CD4-positive, CD25-positive, alpha-beta regulatory T cell (primary cell): ENCODE results near the gene DUSP23. TPM values are rescaled to one million over a fixed set of nuclear protein-coding genes. Genes with fewer than 3 reads are reported as not detected.

ENCODE experiments used
- ATAC-seq, 2 donors: fragments of 150-1000 bp; cut with Tn5 transposase; one replicate each; pipeline ENCODE4 v1.10.0; 2021; ENCODE audit warnings: low read depth in 2 of 2, moderate number of reproducible peaks in 2 of 2, moderate library complexity in 1 of 2
- DNase-seq, 3 donors: peaks; one replicate each; pipeline versions ENCODE4 v3.0.0 to v3.0.0-alpha.2; 2012 to 2022; ENCODE audit warnings: mixed read lengths in 1 of 3
- H3K27ac ChIP-seq: one replicate; pipeline ENCODE4 v1.7.0; 2013; ENCODE audit warnings: mild to moderate bottlenecking, low read length; ENCODE audit not compliant: insufficient read depth, poor library complexity, severe bottlenecking
- H3K27me3 ChIP-seq: one replicate; pipeline ENCODE4 v1.7.0; 2013; ENCODE audit warnings: low read length; ENCODE audit not compliant: control insufficient read depth, insufficient read depth
- H3K36me3 ChIP-seq: one replicate; pipeline ENCODE4 v1.7.0; 2013; ENCODE audit warnings: mild to moderate bottlenecking, low read length, moderate library complexity; ENCODE audit not compliant: control insufficient read depth, insufficient read depth
- H3K4me1 ChIP-seq: 2 replicates; pipeline ENCODE4 v1.7.0; 2013; ENCODE audit warnings: mild to moderate bottlenecking, low read length; ENCODE audit not compliant: insufficient read depth, control insufficient read depth, poor library complexity, severe bottlenecking
- H3K4me3 ChIP-seq: one replicate; pipeline ENCODE4 v1.7.0; 2013; ENCODE audit warnings: low read depth, mild to moderate bottlenecking, low read length, moderate library complexity
- H3K9me3 ChIP-seq, 2 experiments: 1 replicate in 1 of 2; 2 replicates in 1 of 2; pipeline ENCODE4 v1.7.0; 2013; ENCODE audit warnings: low read length in 2 of 2, mild to moderate bottlenecking in 1 of 2, moderate library complexity in 1 of 2; ENCODE audit not compliant: control insufficient read depth in 2 of 2
- H3K27ac Mint-ChIP-seq, 3 donors: one replicate each; pipeline ENCODE4 v1.8.0; 2020 to 2022; ENCODE audit warnings: mild to moderate bottlenecking in 3 of 3, mixed read lengths in 3 of 3, moderate library complexity in 2 of 3
- H3K27me3 Mint-ChIP-seq: one replicate; pipeline ENCODE4 v1.8.0; 2022; ENCODE audit warnings: mild to moderate bottlenecking, mixed read lengths
- H3K36me3 Mint-ChIP-seq: one replicate; pipeline ENCODE4 v1.8.0; 2020; ENCODE audit warnings: mixed read lengths
- H3K4me1 Mint-ChIP-seq, 4 donors: one replicate each; pipeline ENCODE4 v1.8.0; 2020 to 2022; ENCODE audit warnings: mixed read lengths in 4 of 4, mild to moderate bottlenecking in 1 of 4
- H3K4me3 Mint-ChIP-seq, 4 donors: one replicate each; pipeline ENCODE4 v1.8.0; 2020 to 2022; ENCODE audit warnings: mild to moderate bottlenecking in 4 of 4, mixed read lengths in 4 of 4, moderate library complexity in 3 of 4
- H3K9me3 Mint-ChIP-seq, 7 donors: one replicate each; pipeline ENCODE4 v1.8.0; 2020 to 2022; ENCODE audit warnings: mixed read lengths in 7 of 7, mild to moderate bottlenecking in 3 of 7, moderate library complexity in 2 of 7
- polyA plus RNA-seq, 4 donors: library from polyadenylated mRNA; unstranded; fragments of 300-500 nt; fragmentation: Illumina TruSeq; gene quantifications; one replicate each; pipeline ENCODE4 v1.2.3, GENCODE V29; 2021
- total RNA-seq: library from RNA; stranded (reverse); gene quantifications from one replicate; pipeline ENCODE4 v1.2.3, GENCODE V29; 2022

The DUSP23 gene
- total and polyA plus RNA-seq, 5 donors from 2014 or later, result 11.1 to 52.0 (median 46.3) TPM

GRCh38 chr1:159786966-159787365 lies 6.2 kb downstream of the DUSP23 start:
- no peak overlapping the region for H3K4me3 ChIP-seq
- H3K27me3 ChIP-seq, result no peaks in the 10 kb centered on the region
- H3K27me3 Mint-ChIP-seq, result peaks cover 12% of the 10 kb centered on the region
- H3K4me1 Mint-ChIP-seq, result peaks cover 0 to 9% (median 0%) of the 10 kb centered on the region in 4 donors
- H3K36me3 ChIP-seq, result no peaks in the 10 kb centered on the region
- no peak overlapping the region for H3K27ac Mint-ChIP-seq
- no peak for DNase-seq
- no peak overlapping the region for H3K27ac ChIP-seq
- H3K36me3 Mint-ChIP-seq, result no peaks in the 10 kb centered on the region
- no peaks in the 10 kb centered on the region for H3K4me1 ChIP-seq
- no peak for ATAC-seq
- H3K9me3 Mint-ChIP-seq, result no peaks in the 10 kb centered on the region
- H3K9me3 ChIP-seq, result no peaks in the 10 kb centered on the region
- H3K4me3 Mint-ChIP-seq, result no peak overlapping the region

GRCh38 chr1:159790237-159790917 lies 9.6 kb downstream of the DUSP23 start:
- H3K36me3 ChIP-seq, result no peaks in the 10 kb centered on the region
- no peak overlapping the region for H3K4me3 ChIP-seq
- no peaks in the 10 kb centered on the region for H3K4me1 ChIP-seq
- no peak overlapping the region for H3K27ac ChIP-seq
- no peaks in the 10 kb centered on the region for H3K4me1 Mint-ChIP-seq
- no peak overlapping the region for H3K4me3 Mint-ChIP-seq
- peaks cover 12% of the 10 kb centered on the region for H3K27me3 Mint-ChIP-seq
- H3K36me3 Mint-ChIP-seq, result no peaks in the 10 kb centered on the region
- no peaks in the 10 kb centered on the region for H3K9me3 Mint-ChIP-seq
- H3K9me3 ChIP-seq, result no peaks in the 10 kb centered on the region
- DNase-seq, result peak in 2 of 3 donors; percentile 15 to 24
- no peak overlapping the region for H3K27ac Mint-ChIP-seq
- no peak for ATAC-seq
- peaks cover 8% of the 10 kb centered on the region for H3K27me3 ChIP-seq

- Mint-ChIP-seq H3K27me3 (peaks cover 12% of the 10 kb centered on the region), H3K9me3 (no peaks in the 10 kb centered on the region), H3K36me3 (no peaks in the 10 kb centered on the region), H3K27ac (no peak overlapping the region), H3K4me3 (no peak overlapping the region), H3K4me1 (no peaks in the 10 kb centered on the region)
- Histone ChIP-seq H3K4me1 (no peaks in the 10 kb centered on the region), H3K36me3 (no peaks in the 10 kb centered on the region), H3K27me3 (peaks cover 14% of the 10 kb centered on the region), H3K4me3 (no peak overlapping the region), H3K27ac (no peak overlapping the region), H3K9me3 (no peaks in the 10 kb centered on the region)
- DNase-seq (no peak), ATAC-seq (no peak)
Observed at GRCh38 chr1:159791031-159791430, 10.3 kb downstream of the DUSP23 start.

GRCh38 chr1:159791461-159791860 lies 10.7 kb downstream of the DUSP23 start:
- H3K36me3 Mint-ChIP-seq, result no peaks in the 10 kb centered on the region

GRCh38 chr1:159795534-159795933 lies 14.8 kb downstream of the DUSP23 start:
- H3K27me3 Mint-ChIP-seq, result peaks cover 22% of the 10 kb centered on the region

More at GRCh38 chr1:159791461-159791860, 10.7 kb downstream of the DUSP23 start:
- no peaks in the 10 kb centered on the region for H3K9me3 Mint-ChIP-seq
- DNase-seq (no peak), ATAC-seq (no peak)
- no peaks in the 10 kb centered on the region for H3K9me3 ChIP-seq
- H3K27ac ChIP-seq, result no peak overlapping the region
- no peaks in the 10 kb centered on the region for H3K36me3 ChIP-seq
- H3K27ac Mint-ChIP-seq, result no peak overlapping the region
- no peaks in the 10 kb centered on the region for H3K4me1 Mint-ChIP-seq
- H3K27me3 Mint-ChIP-seq, result peaks cover 17% of the 10 kb centered on the region
- H3K4me3 ChIP-seq, result no peak overlapping the region
- H3K27me3 ChIP-seq, result peaks cover 14% of the 10 kb centered on the region
- H3K4me1 ChIP-seq, result no peaks in the 10 kb centered on the region
- H3K4me3 Mint-ChIP-seq, result no peak overlapping the region

GRCh38 chr1:159798893-159799292 lies 18.1 kb downstream of the DUSP23 start:
- Histone ChIP-seq H3K27ac (no peak overlapping the region), H3K4me3 (no peak overlapping the region), H3K36me3 (no peaks in the 10 kb centered on the region), H3K4me1 (no peaks in the 10 kb centered on the region), H3K9me3 (no peaks in the 10 kb centered on the region), H3K27me3 (peaks cover 35% of the 10 kb centered on the region)
- Mint-ChIP-seq H3K9me3 (no peaks in the 10 kb centered on the region), H3K36me3 (no peaks in the 10 kb centered on the region), H3K27ac (no peak overlapping the region), H3K27me3 (peaks cover 40% of the 10 kb centered on the region), H3K4me1 (peaks cover 0 to 7% (median 1%) of the 10 kb centered on the region in 4 donors), H3K4me3 (no peak overlapping the region)
- ATAC-seq, result peak; percentile 31 to 53
- peak; percentile 33 to 63 (median 44) for DNase-seq

More at GRCh38 chr1:159795534-159795933, 14.8 kb downstream of the DUSP23 start:
- Mint-ChIP-seq H3K9me3 (no peaks in the 10 kb centered on the region), H3K4me1 (peaks cover 0 to 7% (median 1%) of the 10 kb centered on the region in 4 donors), H3K27ac (no peak overlapping the region), H3K4me3 (no peak overlapping the region), H3K36me3 (no peaks in the 10 kb centered on the region)
- H3K4me1 ChIP-seq, result no peaks in the 10 kb centered on the region
- H3K27me3 ChIP-seq, result peaks cover 31% of the 10 kb centered on the region
- no peaks in the 10 kb centered on the region for H3K36me3 ChIP-seq
- DNase-seq (no peak), ATAC-seq (no peak)
- no peaks in the 10 kb centered on the region for H3K9me3 ChIP-seq
- H3K27ac ChIP-seq, result no peak overlapping the region
- no peak overlapping the region for H3K4me3 ChIP-seq

- H3K4me3 ChIP-seq, result no peak overlapping the region
- peaks cover 38% of the 10 kb centered on the region for H3K27me3 ChIP-seq
- no peak overlapping the region for H3K27ac ChIP-seq
- H3K27ac Mint-ChIP-seq, result no peak overlapping the region
- ATAC-seq (no peak), DNase-seq (no peak)
- no peaks in the 10 kb centered on the region for H3K36me3 Mint-ChIP-seq
- H3K9me3 ChIP-seq, result no peaks in the 10 kb centered on the region
- no peaks in the 10 kb centered on the region for H3K4me1 ChIP-seq
- no peaks in the 10 kb centered on the region for H3K36me3 ChIP-seq
- H3K27me3 Mint-ChIP-seq, result peaks cover 44% of the 10 kb centered on the region
- H3K4me1 Mint-ChIP-seq, result peaks cover 0 to 7% (median 1%) of the 10 kb centered on the region in 4 donors
- H3K4me3 Mint-ChIP-seq, result no peak overlapping the region
- no peaks in the 10 kb centered on the region for H3K9me3 Mint-ChIP-seq
Observed at GRCh38 chr1:159799446-159799985, 18.8 kb downstream of the DUSP23 start.
